NB4 (cell line): ENCODE measurements around the gene BRSK1.

ENCODE experiments used
- DNase-seq: peaks from one replicate; pipeline ENCODE4 v3.0.0; 2010; ENCODE audit warnings: low read depth
- H3K4me3 ChIP-seq: one replicate; pipeline ENCODE4 v1.5.1; 2011; ENCODE audit warnings: mild to moderate bottlenecking, low read depth, low read length, moderate library complexity
- CTCF ChIP-seq: IDR thresholded peaks from one replicate; pipeline ENCODE4 v1.5.1; 2012; ENCODE audit warnings: low read depth, low read length
- MAX ChIP-seq: IDR thresholded peaks from 2 replicates; pipeline ENCODE4 v1.6.1; 2011; ENCODE audit warnings: low read depth, low read length
- MYC ChIP-seq: IDR thresholded peaks from 2 replicates; pipeline ENCODE4 v1.6.1; 2011; ENCODE audit warnings: low read depth, low read length
- POLR2A ChIP-seq: IDR thresholded peaks from 2 replicates; pipeline ENCODE4 v1.6.1; 2011; ENCODE audit warnings: mild to moderate bottlenecking; ENCODE audit not compliant: insufficient read length; ENCODE audit errors: extremely low read depth

The BRSK1 gene

GRCh38 chr19:55312621-55313512 is 29.1 kb downstream of the BRSK1 start:
- H3K4me3 ChIP-seq: no peak overlapping the region
- DNase-seq: no peak
- TF ChIP-seq MAX: no peak
- no peak for TF ChIP-seq MYC
- TF ChIP-seq CTCF: no peak
- no peak for TF ChIP-seq POLR2A

- DNase-seq: no peak
- H3K4me3 ChIP-seq: no peak overlapping the region
- no peak for TF ChIP-seq MAX
- TF ChIP-seq POLR2A: no peak
- no peak for TF ChIP-seq CTCF
- no peak for TF ChIP-seq MYC
Measured at GRCh38 chr19:55314396-55314795, 30.6 kb downstream of the BRSK1 start.

- TF ChIP-seq MAX: no peak
- no peak for TF ChIP-seq MYC
- no peak for TF ChIP-seq CTCF
- no peak for TF ChIP-seq POLR2A
- H3K4me3 ChIP-seq: no peak overlapping the region
- no peak for DNase-seq
Measured at GRCh38 chr19:55315956-55316525, 32.2 kb downstream of the BRSK1 start.

GRCh38 chr19:55316646-55317045 is 32.8 kb downstream of the BRSK1 start:
- DNase-seq: no peak
- no peak overlapping the region for H3K4me3 ChIP-seq
- TF ChIP-seq MYC (no peak), CTCF (no peak), POLR2A (no peak), MAX (no peak)

- DNase-seq: no peak
- H3K4me3 ChIP-seq: no peak overlapping the region
- no peak for TF ChIP-seq MYC
- TF ChIP-seq CTCF: no peak
- no peak for TF ChIP-seq MAX
- TF ChIP-seq POLR2A: no peak
Measured at GRCh38 chr19:55319785-55320184, 36.0 kb downstream of the BRSK1 start.
